GM19025 (cell line): ENCODE results near the gene RAB6B.

Experiments
- ATAC-seq: cut with Tn5 transposase; IDR thresholded peaks from one replicate; pipeline ENCODE4 v1.9.1; 2021; ENCODE audit warnings: mild to moderate bottlenecking, low read depth, moderate library complexity; ENCODE audit not compliant: unreplicated experiment

Gene RAB6B

DNA sequence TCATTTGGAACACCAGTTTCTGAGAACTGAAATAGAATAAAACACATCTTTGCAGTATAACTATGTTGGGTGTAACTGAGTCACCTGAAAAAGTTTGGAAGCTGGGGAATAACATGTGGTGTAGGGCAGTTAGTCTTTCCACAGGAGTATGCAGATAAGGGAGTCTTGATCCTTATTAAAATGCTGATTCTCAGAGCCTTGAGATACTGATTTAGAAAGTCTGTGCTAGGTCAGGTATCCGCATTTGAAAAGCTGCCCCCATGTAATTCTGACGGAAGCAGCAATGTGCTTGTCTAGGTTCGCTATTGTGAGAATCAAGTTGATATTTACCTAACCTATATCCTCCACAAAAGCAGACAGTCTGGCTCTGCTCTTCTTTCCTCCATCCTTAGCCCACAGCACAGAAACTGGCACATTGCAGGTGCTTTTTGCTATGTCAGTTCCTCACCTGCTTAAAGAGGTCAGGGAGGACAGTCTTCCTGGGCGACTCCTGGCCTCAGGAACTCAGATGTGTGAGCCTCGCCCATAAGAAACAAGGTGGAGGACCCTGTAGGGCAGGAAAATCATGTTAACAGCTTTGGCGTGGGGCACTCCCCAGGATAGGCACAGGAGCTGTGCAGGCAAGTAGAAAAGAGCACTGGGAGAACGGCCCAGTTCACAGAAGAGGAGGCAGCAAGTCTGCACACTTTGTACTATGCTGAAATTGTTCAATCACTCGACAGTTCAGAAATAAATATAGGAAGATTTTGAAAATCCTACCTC, 117.7 kb downstream of the RAB6B start:
- no peak for ATAC-seq

DNA sequence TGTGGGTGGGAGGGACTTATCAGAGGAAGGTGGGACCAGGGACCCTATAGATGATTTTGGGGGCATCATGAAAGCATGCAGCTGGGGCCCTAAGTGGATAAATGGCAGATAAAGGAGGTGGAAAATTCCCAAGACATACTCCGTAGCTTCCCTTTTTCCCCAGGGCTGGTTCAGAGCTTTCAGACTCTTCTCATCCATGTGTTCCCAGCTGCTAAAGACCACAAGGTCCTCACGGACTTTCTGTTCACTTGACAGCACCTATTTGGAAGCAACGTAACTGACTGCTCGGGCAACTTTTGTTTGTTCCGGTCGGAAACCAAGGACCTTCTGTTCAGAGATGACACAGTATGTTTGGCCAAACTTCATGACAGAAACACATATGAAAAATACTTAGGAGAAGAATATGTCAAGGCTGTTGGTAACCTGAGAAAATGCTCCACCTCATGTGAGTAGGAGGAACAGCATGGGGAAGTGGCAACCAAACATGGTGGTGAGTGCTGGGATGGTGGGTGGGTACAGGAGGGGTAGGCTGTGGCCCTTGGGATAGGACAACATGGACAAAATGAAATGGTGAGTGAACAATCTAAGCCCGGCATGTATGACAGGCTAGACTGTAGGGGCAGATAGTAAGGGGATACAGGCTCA, 118.8 kb downstream of the RAB6B start:
- no peak for ATAC-seq

DNA sequence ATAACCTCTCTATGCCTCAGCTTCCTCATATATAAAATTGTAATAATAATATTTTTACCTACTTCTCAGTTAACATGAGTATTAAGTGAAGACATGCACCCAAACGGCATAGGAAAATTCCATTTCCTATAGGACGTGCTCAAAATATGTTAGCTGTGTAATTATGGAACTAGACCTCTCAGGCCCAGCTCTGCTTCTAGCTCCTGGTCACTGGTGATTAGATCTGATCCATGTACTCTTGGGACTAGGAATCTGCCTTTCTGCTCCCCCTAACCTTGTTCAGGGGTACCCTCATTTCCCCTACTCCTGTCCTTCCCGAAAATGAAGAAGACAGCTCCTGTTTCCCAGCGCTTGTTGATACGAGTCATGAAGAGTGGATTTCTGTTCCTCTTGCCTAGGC, 119.8 kb downstream of the RAB6B start:
- no peak for ATAC-seq

DNA sequence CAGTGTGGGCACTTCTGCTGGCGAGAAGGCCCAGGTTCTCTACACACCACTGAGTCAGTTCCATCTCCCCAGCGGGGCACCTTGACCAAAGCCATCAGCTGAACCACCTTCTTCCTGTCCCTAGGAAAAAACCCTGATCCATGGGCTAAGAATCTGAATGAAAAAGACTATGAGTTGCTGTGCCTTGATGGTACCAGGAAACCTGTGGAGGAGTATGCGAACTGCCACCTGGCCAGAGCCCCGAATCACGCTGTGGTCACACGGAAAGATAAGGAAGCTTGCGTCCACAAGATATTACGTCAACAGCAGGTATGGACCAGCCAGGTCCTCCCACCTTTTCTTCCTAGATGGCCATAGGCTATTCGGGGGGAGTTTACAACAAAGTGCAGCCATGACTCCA, 120.4 kb downstream of the RAB6B start:
- ATAC-seq: no peak
